Right cardiac atrium (tissue), 5 donors: ENCODE measurements around the gene ZDHHC19. TPM values are rescaled to one million over a fixed set of nuclear protein-coding genes. Genes with fewer than 3 reads are reported as not detected.

Experiments used
- ATAC-seq, 2 donors: fragments of 200-7000 bp; cut with Tn5 transposase; one replicate each; pipeline versions ENCODE4 v1.8.0 to v1.9.1; 2020; ENCODE audit warnings: moderate library complexity in 2 of 2, mild to moderate bottlenecking in 1 of 2
- DNase-seq, 3 donors: peaks; one replicate each; pipeline ENCODE4 v3.0.0-alpha.2; 2020
- H3K27ac ChIP-seq: one replicate; pipeline ENCODE4 v1.5.1; 2013; ENCODE audit warnings: mild to moderate bottlenecking, low read length, control low read depth, moderate library complexity
- H3K27me3 ChIP-seq: one replicate; pipeline ENCODE4 v1.6.1; 2013; ENCODE audit not compliant: control insufficient read depth, insufficient read depth
- H3K4me1 ChIP-seq: one replicate; pipeline ENCODE4 v1.6.1; 2013; ENCODE audit warnings: low read length; ENCODE audit not compliant: control insufficient read depth, insufficient read depth
- H3K4me3 ChIP-seq: one replicate; pipeline ENCODE4 v1.5.1; 2013; ENCODE audit warnings: low read length, control low read depth
- H3K9me3 ChIP-seq: one replicate; pipeline ENCODE4 v1.6.1; 2013; ENCODE audit warnings: low read length; ENCODE audit not compliant: control insufficient read depth
- WGBS: extraction: QIAGEN DNeasy Blood & Tissue Kit; methylation state at CpG from one replicate; pipeline ENCODE4 v1.1.7; 2013; 5-methylcytosine and 5-hydroxymethylcytosine counted together
- intact Hi-C, 4 donors: fragments of 100-400 bp; cut with DNase I; formaldehyde crosslinking; loops; one replicate each; pipeline versions ENCODE4 v1.11.0 to v1.14.0; 2022 to 2023
- polyA plus RNA-seq: library from polyadenylated mRNA; stranded (reverse); fragments of 200-250 nt; gene quantifications from one replicate; pipeline ENCODE4 v1.2.3, GENCODE V29; 2013
- total RNA-seq, 4 donors: library from RNA; stranded (reverse); fragmentation: NEBNext Ultra II Directional; extraction: Animal tissue kit (Norgen Biotek cat#: 25700); gene quantifications; one replicate each; pipeline ENCODE4 v1.2.1, GENCODE V29; 2021
- donor health status: healthy with polysubstance abuse.
- donor health status: DM: no; HTN: yes; CAD: no.
- donor health status: DM: no; HTN: no; CAD: no.
- donor health status: DM: no; HTN: yes; CAD: no; lungs with severe emphysema.
- donor health status: DM: yes; HTN: yes; CAD: no.

ZDHHC19 gene
- total and polyA plus RNA-seq, 5 donors: 1.9 TPM; not detected in 4

GRCh38 chr3:196198081-196198675 lies 13.0 kb downstream of the ZDHHC19 start:
- no peak for ATAC-seq
- Histone ChIP-seq H3K27ac (no peak overlapping the region), H3K27me3 (no peaks in the 10 kb centered on the region), H3K9me3 (no peaks in the 10 kb centered on the region), H3K4me3 (no peak overlapping the region), H3K4me1 (peaks cover 2% of the 10 kb centered on the region)
- intact Hi-C loops: loop anchor here in 2 of 4 donors (5.0 kb wide), 2 partner anchors 121 to 126 kb away; no protein-coding TSS in a partner anchor
- peak in 1 of 3 donors; percentile 46 for DNase-seq
- WGBS: 83% methylated on average over 15 of the region's 15 CpGs

- Histone ChIP-seq H3K4me1 (peaks cover 2% of the 10 kb centered on the region), H3K4me3 (no peak overlapping the region), H3K27ac (no peak overlapping the region), H3K27me3 (no peaks in the 10 kb centered on the region), H3K9me3 (no peaks in the 10 kb centered on the region)
- DNase-seq (peak in 1 of 3 donors; percentile 59), ATAC-seq (no peak)
- intact Hi-C loops: loop anchor here (2.0 to 5.0 kb wide), 3 partner anchors 120 to 125 kb away; no protein-coding TSS in a partner anchor
- WGBS: 87% methylated on average over 17 of the region's 17 CpGs
These were observed 13.7 kb downstream of the ZDHHC19 start for GRCh38 chr3:196197524-196197923.

- H3K4me3 ChIP-seq: no peak overlapping the region
- no peak overlapping the region for H3K27ac ChIP-seq
- intact Hi-C loops: loop anchor here (2.0 to 5.0 kb wide), 3 partner anchors 118 to 123 kb away; no protein-coding TSS in a partner anchor
- ATAC-seq: no peak
- peak in 1 of 3 donors; percentile 44 for DNase-seq
- H3K4me1 ChIP-seq: peaks cover 2% of the 10 kb centered on the region
- no peaks in the 10 kb centered on the region for H3K9me3 ChIP-seq
- 85% methylated on average over 14 of the region's 14 CpGs for WGBS
- no peaks in the 10 kb centered on the region for H3K27me3 ChIP-seq
These were observed 15.4 kb downstream of the ZDHHC19 start for GRCh38 chr3:196195664-196196265.

GRCh38 chr3:196194542-196194915 lies 16.7 kb downstream of the ZDHHC19 start:
- H3K4me1 ChIP-seq: peaks cover 2% of the 10 kb centered on the region
- ATAC-seq (no peak), DNase-seq (peak in 1 of 3 donors; percentile 47)
- H3K9me3 ChIP-seq: no peaks in the 10 kb centered on the region
- 79% methylated on average over 5 of the region's 5 CpGs for WGBS
- intact Hi-C loops: no loop called here
- H3K27me3 ChIP-seq: no peaks in the 10 kb centered on the region
- H3K27ac ChIP-seq: no peak overlapping the region
- H3K4me3 ChIP-seq: no peak overlapping the region

GRCh38 chr3:196193736-196194541 lies 17.3 kb downstream of the ZDHHC19 start:
- intact Hi-C loops: no loop called here
- WGBS: 47% methylated on average over 13 of the region's 13 CpGs
- ATAC-seq (peak; percentile 68 to 79), DNase-seq (peak; percentile 56 to 85 (median 83))
- no peaks in the 10 kb centered on the region for H3K9me3 ChIP-seq
- H3K27me3 ChIP-seq: no peaks in the 10 kb centered on the region
- H3K4me3 ChIP-seq: no peak overlapping the region
- H3K27ac ChIP-seq: peak overlapping the region; percentile 9
- peaks cover 2% of the 10 kb centered on the region for H3K4me1 ChIP-seq

GRCh38 chr3:196193133-196193735 lies 18.0 kb downstream of the ZDHHC19 start:
- no peaks in the 10 kb centered on the region for H3K9me3 ChIP-seq
- H3K27me3 ChIP-seq: no peaks in the 10 kb centered on the region
- intact Hi-C loops: no loop called here
- WGBS: 72% methylated on average over 15 of the region's 15 CpGs
- H3K27ac ChIP-seq: peak overlapping the region; percentile 6
- H3K4me3 ChIP-seq: no peak overlapping the region
- H3K4me1 ChIP-seq: peaks cover 2% of the 10 kb centered on the region
- ATAC-seq (no peak), DNase-seq (peak in 1 of 3 donors; percentile 13)

- Histone ChIP-seq H3K27ac (peak overlapping the region; percentile 6), H3K27me3 (no peaks in the 10 kb centered on the region), H3K4me3 (no peak overlapping the region), H3K4me1 (peaks cover 2% of the 10 kb centered on the region), H3K9me3 (no peaks in the 10 kb centered on the region)
- DNase-seq: peak in 2 of 3 donors; percentile 66 to 69
- ATAC-seq: peak; percentile 6 to 12
- intact Hi-C loops: no loop called here
- WGBS: 56% methylated on average over 14 of the region's 14 CpGs
These were observed 18.6 kb downstream of the ZDHHC19 start for GRCh38 chr3:196192524-196193051.

- peak in 1 of 3 donors; percentile 50 for DNase-seq
- H3K27ac ChIP-seq: peak overlapping the region; percentile 6
- 74% methylated on average over 11 of the region's 11 CpGs for WGBS
These were observed 19.1 kb downstream of the ZDHHC19 start for GRCh38 chr3:196192036-196192523.

GRCh38 chr3:196189566-196190347 lies 21.4 kb downstream of the ZDHHC19 start:
- ATAC-seq (peak in 1 of 2 donors; percentile 24), DNase-seq (peak in 1 of 3 donors; percentile 50)
- Histone ChIP-seq H3K4me3 (no peak overlapping the region), H3K9me3 (no peaks in the 10 kb centered on the region), H3K27ac (no peak overlapping the region), H3K27me3 (no peaks in the 10 kb centered on the region), H3K4me1 (peaks cover 2% of the 10 kb centered on the region)
- intact Hi-C loops: no loop called here
- WGBS: 85% methylated on average over 16 of the region's 16 CpGs

More at GRCh38 chr3:196192036-196192523, 19.1 kb downstream of the ZDHHC19 start:
- no peak overlapping the region for H3K4me3 ChIP-seq
- intact Hi-C loops: no loop called here
- no peak for ATAC-seq
- H3K4me1 ChIP-seq: peaks cover 2% of the 10 kb centered on the region
- H3K27me3 ChIP-seq: no peaks in the 10 kb centered on the region
- no peaks in the 10 kb centered on the region for H3K9me3 ChIP-seq
